GM23338 (cell line): ENCODE measurements around the gene CHD2.

Source experiments
- EZH2 ChIP-seq: fragments of 200-600 bp; sonication (generic); IDR thresholded peaks from one replicate; pipeline ENCODE4 v1.8.0; 2017; ENCODE audit warnings: antibody characterized with exemption, mild to moderate bottlenecking, low read depth; ENCODE audit not compliant: unreplicated experiment
- NANOG ChIP-seq: IDR thresholded peaks from 2 replicates; pipeline ENCODE4 v1.6.1; 2016; ENCODE audit warnings: antibody characterized with exemption, borderline replicate concordance
- TF ChIP-seq, protein P1 (sequence below), 2 experiments: fragments of 200-600 bp in 1 of 2; sonication (generic) in 1 of 2; conservative IDR thresholded peaks; 2 replicates each; pipeline versions ENCODE4 v1.5.1 to v1.6.1; 2016 to 2017; ENCODE audit warnings: antibody characterized with exemption in 2 of 2, low read depth in 2 of 2, mild to moderate bottlenecking in 2 of 2, moderate library complexity in 1 of 2

DNA sequence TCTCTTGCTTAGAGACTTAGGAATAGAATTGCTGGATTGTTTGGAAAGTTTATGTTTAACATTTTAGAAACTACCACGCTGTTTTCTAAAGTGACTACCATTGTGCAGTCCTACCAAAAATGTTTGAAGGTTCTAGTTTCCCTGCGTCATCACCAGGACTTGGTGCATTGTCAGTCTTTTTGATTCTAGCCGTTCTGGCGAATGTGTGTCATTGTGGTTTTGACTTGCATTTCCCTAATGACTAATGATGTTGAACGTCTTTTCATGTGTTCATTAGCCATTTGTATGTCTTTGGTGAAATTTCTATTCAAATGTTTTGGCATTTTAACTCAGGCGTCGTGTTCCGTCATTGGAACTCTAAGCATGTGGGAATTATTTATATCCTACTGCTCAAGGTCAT, 58.0 kb downstream of the CHD2 start:
- TF ChIP-seq EZH2 (no peak), NANOG (no peak)
- TF ChIP-seq, protein P1, sequence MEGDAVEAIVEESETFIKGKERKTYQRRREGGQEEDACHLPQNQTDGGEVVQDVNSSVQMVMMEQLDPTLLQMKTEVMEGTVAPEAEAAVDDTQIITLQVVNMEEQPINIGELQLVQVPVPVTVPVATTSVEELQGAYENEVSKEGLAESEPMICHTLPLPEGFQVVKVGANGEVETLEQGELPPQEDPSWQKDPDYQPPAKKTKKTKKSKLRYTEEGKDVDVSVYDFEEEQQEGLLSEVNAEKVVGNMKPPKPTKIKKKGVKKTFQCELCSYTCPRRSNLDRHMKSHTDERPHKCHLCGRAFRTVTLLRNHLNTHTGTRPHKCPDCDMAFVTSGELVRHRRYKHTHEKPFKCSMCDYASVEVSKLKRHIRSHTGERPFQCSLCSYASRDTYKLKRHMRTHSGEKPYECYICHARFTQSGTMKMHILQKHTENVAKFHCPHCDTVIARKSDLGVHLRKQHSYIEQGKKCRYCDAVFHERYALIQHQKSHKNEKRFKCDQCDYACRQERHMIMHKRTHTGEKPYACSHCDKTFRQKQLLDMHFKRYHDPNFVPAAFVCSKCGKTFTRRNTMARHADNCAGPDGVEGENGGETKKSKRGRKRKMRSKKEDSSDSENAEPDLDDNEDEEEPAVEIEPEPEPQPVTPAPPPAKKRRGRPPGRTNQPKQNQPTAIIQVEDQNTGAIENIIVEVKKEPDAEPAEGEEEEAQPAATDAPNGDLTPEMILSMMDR (conservative IDR thresholded peaks at IDR 0.05; ENCODE audit: low read depth in 2 of 2) = no peak
